PC-3 (cell line): ENCODE measurements around the gene CDK18. TPM values are rescaled to one million over a fixed set of nuclear protein-coding genes. Genes with fewer than 3 reads are reported as not detected.

ENCODE experiments used
- ATAC-seq: fragments of 200-7000 bp; cut with Tn5 transposase; 2 replicates; pipeline ENCODE4 v1.9.1; 2020; ENCODE audit warnings: mild to moderate bottlenecking, moderate library complexity
- BruUV-seq: library from RNA; stranded (reverse); fragments of 400-500 nt; replicated peaks from 2 replicates; lab custom pipeline; 2021; lab: Mats Ljungman, UMichigan
- CTCF ChIA-PET: fragments of 300-600 bp; sonication (Branson Sonifier 250); formaldehyde crosslinking; loops from one replicate; lab custom pipeline; 2022; ENCODE audit warnings: antibody characterized with exemption; lab: Charles Lee
- POLR2A ChIA-PET: fragments of 300-600 bp; sonication (Branson Sonifier 250); formaldehyde crosslinking; loops from one replicate; lab custom pipeline; 2022; ENCODE audit warnings: antibody characterized with exemption; ENCODE audit not compliant: unreplicated experiment; lab: Charles Lee
- DNase-seq: peaks from one replicate; pipeline ENCODE4 v3.0.0-alpha.2; 2015
- H2AFZ ChIP-seq: fragments of 300-600 bp; sonication (generic); 2 replicates; pipeline ENCODE4 v1.6.0; 2016; ENCODE audit warnings: antibody characterized with exemption, low read length
- H3F3A ChIP-seq: fragments of 300-600 bp; sonication (generic); one replicate; pipeline ENCODE4 v1.6.0; 2017; ENCODE audit warnings: antibody characterized with exemption, low read length, control low read depth, mild to moderate bottlenecking; ENCODE audit not compliant: unreplicated experiment
- H3K27ac ChIP-seq: fragments of 300-600 bp; sonication (generic); 2 replicates; pipeline ENCODE4 v1.5.1; 2016; ENCODE audit warnings: mild to moderate bottlenecking, low read length
- H3K27me3 ChIP-seq: fragments of 300-600 bp; sonication (generic); 2 replicates; pipeline ENCODE4 v1.6.1; 2016; ENCODE audit warnings: low read length, mixed read lengths
- H3K36me3 ChIP-seq: fragments of 300-600 bp; sonication (generic); 2 replicates; pipeline ENCODE4 v1.6.1; 2016; ENCODE audit warnings: low read depth, mixed run types, low read length, mixed read lengths
- H3K4me1 ChIP-seq: fragments of 300-600 bp; sonication (generic); 2 replicates; pipeline ENCODE4 v1.5.1; 2016; ENCODE audit warnings: low read length; ENCODE audit not compliant: insufficient read depth
- H3K4me2 ChIP-seq: fragments of 300-600 bp; sonication (generic); 2 replicates; pipeline ENCODE4 v1.6.0; 2016; ENCODE audit warnings: low read length
- H3K4me3 ChIP-seq: fragments of 300-600 bp; sonication (generic); 2 replicates; pipeline ENCODE4 v1.5.1; 2016; ENCODE audit warnings: mild to moderate bottlenecking, low read length, mixed read lengths
- H3K79me2 ChIP-seq: fragments of 300-600 bp; sonication (generic); 2 replicates; pipeline ENCODE4 v1.6.1; 2017; ENCODE audit warnings: low read length, mixed read lengths
- H3K9ac ChIP-seq: fragments of 300-600 bp; sonication (generic); 2 replicates; pipeline ENCODE4 v1.6.0; 2016; ENCODE audit warnings: mild to moderate bottlenecking, low read length
- H3K9me2 ChIP-seq: fragments of 300-600 bp; sonication (generic); replicated peaks from 2 replicates; pipeline ENCODE4 v1.6.1; 2016; ENCODE audit warnings: mixed run types, low read length, mixed read lengths
- H3K9me3 ChIP-seq: fragments of 300-600 bp; sonication (generic); 2 replicates; pipeline ENCODE4 v1.6.1; 2016; ENCODE audit warnings: low read length, mixed read lengths
- H4K20me1 ChIP-seq: fragments of 300-600 bp; sonication (generic); 2 replicates; pipeline ENCODE4 v1.6.1; 2016; ENCODE audit warnings: low read length, mixed read lengths
- EZH2 ChIP-seq: fragments of 300-600 bp; sonication (generic); IDR thresholded peaks from one replicate; pipeline ENCODE4 v1.6.1; 2017; ENCODE audit warnings: antibody characterized with exemption, mild to moderate bottlenecking, low read length; ENCODE audit not compliant: unreplicated experiment
- EZH2phosphoT487 ChIP-seq: fragments of 300-600 bp; sonication (generic); IDR thresholded peaks from 2 replicates; pipeline ENCODE4 v1.6.1; 2018; ENCODE audit warnings: mild to moderate bottlenecking, antibody characterized with exemption, low read length, borderline replicate concordance
- intact Hi-C: fragments of 100-400 bp; cut with micrococcal nuclease; formaldehyde crosslinking; loops from 2 replicates; pipeline ENCODE4 v1.9.0; 2023
- total RNA-seq: library from RNA; depleted of rRNA; stranded (reverse); fragments of >200 nt; gene quantifications from 2 replicates; pipeline ENCODE4 v1.2.3, GENCODE V29; 2014
- TF ChIP-seq, protein P1 (sequence below): fragments of 300-600 bp; sonication (generic); conservative IDR thresholded peaks from 2 replicates; pipeline ENCODE4 v1.5.1; 2017; ENCODE audit warnings: antibody characterized with exemption, low read depth, mild to moderate bottlenecking, low read length

The CDK18 gene
- total RNA-seq, 1 experiment from 2014 or later: 13.2 TPM

DNA sequence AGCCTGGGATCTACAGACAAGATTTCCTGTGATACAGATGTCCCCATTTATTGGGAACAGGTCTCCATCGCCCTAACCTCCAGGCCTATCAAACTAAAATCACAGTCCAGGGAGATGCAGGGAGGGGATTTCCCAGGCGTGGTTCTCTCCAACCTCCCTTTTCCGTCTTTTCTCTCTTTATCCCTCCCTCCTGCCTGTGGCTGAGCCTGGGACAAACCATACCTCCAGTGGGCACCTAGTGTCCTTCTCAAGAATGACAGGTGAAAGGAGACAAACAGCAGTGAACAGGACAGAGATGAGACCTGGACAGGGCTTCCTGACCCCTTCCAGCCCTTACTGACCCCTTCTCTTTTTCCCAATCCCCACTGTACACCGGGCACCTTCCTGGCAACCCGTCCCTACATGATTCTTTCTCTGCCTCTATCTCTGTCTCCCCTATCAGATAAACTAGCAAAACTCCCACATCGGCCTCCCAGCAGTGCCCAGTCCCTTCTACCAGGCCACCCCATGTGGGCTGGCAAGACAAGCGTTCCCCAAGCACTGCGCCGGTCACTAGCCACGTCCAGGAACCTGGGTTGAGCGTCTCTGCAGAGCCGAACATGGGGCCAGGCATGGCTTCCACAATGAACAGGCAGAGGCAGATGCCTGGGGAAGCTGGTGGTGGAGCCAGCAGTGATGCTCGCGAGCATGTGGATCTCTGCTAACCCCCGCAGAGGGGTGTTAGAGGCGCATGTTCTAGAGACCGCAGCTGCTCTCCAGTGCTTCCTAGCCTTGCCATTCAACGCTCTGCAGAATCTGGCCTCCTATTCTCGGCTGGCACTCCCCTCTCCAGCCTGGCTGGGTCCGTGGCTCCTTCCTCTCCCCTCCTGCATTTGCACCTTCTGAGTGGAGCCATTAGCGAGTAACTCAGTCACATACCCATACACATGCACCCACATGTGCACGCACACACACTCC is 72.6 kb downstream of the CDK18 start:
- ChIA-PET CTCF (interaction anchor here (0.5 kb wide), 1 partner anchor 348 kb away, joined by 3 read pairs; no protein-coding TSS in a partner anchor), POLR2A (no interaction called here)
- peaks cover 25% of the 10 kb centered on the region for H3K4me1 ChIP-seq
- no peaks in the 10 kb centered on the region for H3F3A ChIP-seq
- no peaks in the 10 kb centered on the region for H3K9me3 ChIP-seq
- no peaks in the 10 kb centered on the region for H3K36me3 ChIP-seq
- H3K27me3 ChIP-seq: no peaks in the 10 kb centered on the region
- no peaks in the 10 kb centered on the region for H4K20me1 ChIP-seq
- BruUV-seq: no TSS peak
- TF ChIP-seq EZH2phosphoT487 (no peak), EZH2 (no peak)
- TF ChIP-seq, protein P1, sequence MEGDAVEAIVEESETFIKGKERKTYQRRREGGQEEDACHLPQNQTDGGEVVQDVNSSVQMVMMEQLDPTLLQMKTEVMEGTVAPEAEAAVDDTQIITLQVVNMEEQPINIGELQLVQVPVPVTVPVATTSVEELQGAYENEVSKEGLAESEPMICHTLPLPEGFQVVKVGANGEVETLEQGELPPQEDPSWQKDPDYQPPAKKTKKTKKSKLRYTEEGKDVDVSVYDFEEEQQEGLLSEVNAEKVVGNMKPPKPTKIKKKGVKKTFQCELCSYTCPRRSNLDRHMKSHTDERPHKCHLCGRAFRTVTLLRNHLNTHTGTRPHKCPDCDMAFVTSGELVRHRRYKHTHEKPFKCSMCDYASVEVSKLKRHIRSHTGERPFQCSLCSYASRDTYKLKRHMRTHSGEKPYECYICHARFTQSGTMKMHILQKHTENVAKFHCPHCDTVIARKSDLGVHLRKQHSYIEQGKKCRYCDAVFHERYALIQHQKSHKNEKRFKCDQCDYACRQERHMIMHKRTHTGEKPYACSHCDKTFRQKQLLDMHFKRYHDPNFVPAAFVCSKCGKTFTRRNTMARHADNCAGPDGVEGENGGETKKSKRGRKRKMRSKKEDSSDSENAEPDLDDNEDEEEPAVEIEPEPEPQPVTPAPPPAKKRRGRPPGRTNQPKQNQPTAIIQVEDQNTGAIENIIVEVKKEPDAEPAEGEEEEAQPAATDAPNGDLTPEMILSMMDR: 0 out of 2 replicates have a peak, but pooled peaks have one; percentile 21
- no peaks in the 10 kb centered on the region for H3K79me2 ChIP-seq
- no peak overlapping the region for H2AFZ ChIP-seq
- H3K27ac ChIP-seq: no peak overlapping the region
- DNase-seq (no peak), ATAC-seq (peak; percentile 10; the same call in 1 of the 2 replicates)
- no peak overlapping the region for H3K4me3 ChIP-seq
- no peaks in the 10 kb centered on the region for H3K9me2 ChIP-seq
- intact Hi-C loops: no loop called here
- H3K4me2 ChIP-seq: no peak overlapping the region
- no peak overlapping the region for H3K9ac ChIP-seq

DNA sequence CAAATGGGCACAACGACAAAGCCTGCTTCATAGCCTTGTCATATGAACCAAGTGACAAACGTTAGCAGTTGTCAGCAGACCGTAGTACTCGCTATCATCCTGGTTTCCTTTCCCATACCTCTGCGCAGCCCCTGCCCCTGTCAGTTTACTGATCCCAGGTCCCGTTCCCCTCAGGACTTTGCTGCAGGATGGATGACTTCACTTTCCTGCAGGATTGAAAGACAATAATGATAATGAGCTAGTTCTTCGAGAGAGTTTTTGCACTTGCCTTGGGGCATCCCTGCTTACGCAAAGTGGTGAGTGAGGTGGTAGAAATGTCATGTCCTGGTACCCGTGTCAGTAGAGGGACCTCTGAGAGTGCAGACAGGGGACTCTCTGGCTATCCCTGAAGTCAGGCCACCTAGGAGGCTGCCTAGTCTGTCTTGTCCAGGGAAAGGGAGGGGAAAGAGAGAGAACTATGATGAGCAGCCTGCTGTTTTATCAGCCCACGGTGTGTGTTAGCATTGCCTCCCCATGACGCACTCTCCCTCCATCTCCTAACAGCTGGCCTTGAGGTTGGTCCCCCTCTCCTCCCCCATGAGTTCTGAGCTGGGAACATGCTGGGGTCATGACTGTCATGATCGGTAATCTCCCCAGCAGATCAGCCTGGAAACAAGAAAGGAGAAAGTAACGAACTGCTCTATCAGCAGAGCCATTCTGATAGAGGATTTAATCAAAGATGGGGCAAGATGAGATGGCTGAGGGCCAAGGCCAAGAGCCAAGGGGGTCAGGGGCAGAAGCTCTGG is 73.6 kb downstream of the CDK18 start:
- ChIA-PET CTCF (interaction anchor here (0.5 kb wide), 1 partner anchor 349 kb away, joined by 3 read pairs; no protein-coding TSS in a partner anchor), POLR2A (no interaction called here)

More for the DNA sequence above, 73.6 kb downstream of the CDK18 start:
- DNase-seq (no peak), ATAC-seq (no peak)
- no peak overlapping the region for H3K9ac ChIP-seq
- H3F3A ChIP-seq: no peaks in the 10 kb centered on the region
- no peaks in the 10 kb centered on the region for H3K79me2 ChIP-seq
- no peak overlapping the region for H3K4me2 ChIP-seq
- TF ChIP-seq EZH2 (no peak), EZH2phosphoT487 (no peak)
- TF ChIP-seq, protein P1: no peak
- H2AFZ ChIP-seq: no peak overlapping the region
- H3K36me3 ChIP-seq: no peaks in the 10 kb centered on the region
- no peaks in the 10 kb centered on the region for H3K9me3 ChIP-seq
- peaks cover 25% of the 10 kb centered on the region for H3K4me1 ChIP-seq
- intact Hi-C loops: loop anchor here (2.0 kb wide), 1 partner anchor 35 kb away; no protein-coding TSS in a partner anchor
- no peak overlapping the region for H3K27ac ChIP-seq
- H3K27me3 ChIP-seq: no peaks in the 10 kb centered on the region
- no peak overlapping the region for H3K4me3 ChIP-seq
- no TSS peak for BruUV-seq
- H4K20me1 ChIP-seq: no peaks in the 10 kb centered on the region
- no peaks in the 10 kb centered on the region for H3K9me2 ChIP-seq
